GM12878 (cell line): ENCODE results near the gene VIPR2. TPM values are rescaled to one million over a fixed set of nuclear protein-coding genes. Genes with fewer than 3 reads are reported as not detected.

Experiments used
- ATAC-seq: fragments of 200-7000 bp; cut with Tn5 transposase; 3 replicates; pipeline ENCODE4 v1.9.1; 2020; ENCODE audit warnings: mild to moderate bottlenecking, moderate library complexity
- Bru-seq: library from RNA; stranded (reverse); fragments of 400-500 nt; gene quantifications from one replicate; lab custom pipeline; 2021; lab: Mats Ljungman, UMichigan
- BruChase-seq, 2 experiments: library from RNA; stranded (reverse); fragments of 400-500 nt; gene quantifications; one replicate each; lab custom pipeline; 2021; lab: Mats Ljungman, UMichigan
- BruUV-seq: library from RNA; stranded (reverse); fragments of 400-500 nt; replicated peaks from 2 replicates; lab custom pipeline; 2021; lab: Mats Ljungman, UMichigan
- CTCF ChIA-PET: fragments of 300-600 bp; sonication (Branson Sonifier 250); formaldehyde crosslinking; extraction: SDS; loops from one replicate; lab custom pipeline; 2021; ENCODE audit warnings: inconsistent platforms; lab: Yijun Ruan, JAX
- POLR2A ChIA-PET: fragments of 350-600 bp; formaldehyde crosslinking; extraction: SDS; loops from one replicate; lab custom pipeline; 2021; ENCODE audit warnings: inconsistent platforms; lab: Charles Lee
- RAD21 ChIA-PET: fragments of 300-600 bp; sonication (Branson Sonifier 250); formaldehyde crosslinking; loops from one replicate; lab custom pipeline; 2023; ENCODE audit warnings: antibody characterized with exemption; ENCODE audit not compliant: unreplicated experiment; lab: Charles Lee
- SMC1A ChIA-PET: fragments of 300-600 bp; sonication (Branson Sonifier 250); formaldehyde crosslinking; loops from one replicate; lab custom pipeline; 2023; ENCODE audit not compliant: unreplicated experiment, uncharacterized antibody; lab: Charles Lee
- DNase-seq: peaks from one replicate; pipeline ENCODE4 v3.0.0-alpha.2; 2011; ENCODE audit warnings: low read depth, low spot score
- FAIRE-seq: peaks from 3 replicates; lab custom pipeline; 2011; peaks lifted over from hg19 to GRCh38; lab: Jason Lieb, UNC
- H2AFZ ChIP-seq: 2 replicates; pipeline ENCODE4 v1.6.0; 2011; ENCODE audit warnings: low read depth, low read length, control low read depth; ENCODE audit not compliant: control insufficient read depth
- H3K27ac ChIP-seq: 2 replicates; pipeline ENCODE4 v1.5.1; 2011; ENCODE audit warnings: control low read depth; ENCODE audit not compliant: control insufficient read depth, insufficient read depth
- H3K27me3 ChIP-seq, 2 experiments: replicated peaks in 1 of 2; 2 replicates each; pipeline versions ENCODE4 v1.6.0 to v1.6.1; 2011; ENCODE audit warnings: low read length in 1 of 2; ENCODE audit not compliant: control insufficient read depth in 2 of 2, insufficient read depth in 2 of 2
- H3K36me3 ChIP-seq, 2 experiments: 2 replicates each; pipeline ENCODE4 v1.5.1; 2011; ENCODE audit warnings: low read length in 1 of 2; ENCODE audit not compliant: control insufficient read depth in 2 of 2, insufficient read depth in 2 of 2
- H3K4me1 ChIP-seq: 2 replicates; pipeline ENCODE4 v1.6.1; 2011; ENCODE audit warnings: mild to moderate bottlenecking, low read length, moderate library complexity, mixed read lengths; ENCODE audit not compliant: control insufficient read depth, insufficient read depth
- H3K4me2 ChIP-seq: 2 replicates; pipeline ENCODE4 v1.6.0; 2011; ENCODE audit warnings: control low read depth; ENCODE audit not compliant: control insufficient read depth, insufficient read depth
- H3K4me3 ChIP-seq: fragments of 200-600 bp; sonication (generic); 2 replicates; pipeline ENCODE4 v1.5.1; 2016
- H3K79me2 ChIP-seq: 2 replicates; pipeline ENCODE4 v1.6.0; 2011; ENCODE audit warnings: low read length; ENCODE audit not compliant: control insufficient read depth, insufficient read depth
- H3K9ac ChIP-seq: 2 replicates; pipeline ENCODE4 v1.8.0; 2011; ENCODE audit warnings: low read length, control low read depth, mixed read lengths; ENCODE audit not compliant: control insufficient read depth, insufficient read depth
- H3K9me3 ChIP-seq: replicated peaks from 3 replicates; pipeline ENCODE4 v1.5.1; 2011; ENCODE audit warnings: mild to moderate bottlenecking, low read length; ENCODE audit not compliant: control insufficient read depth, insufficient read depth
- H4K20me1 ChIP-seq: 2 replicates; pipeline ENCODE4 v1.6.0; 2011; ENCODE audit not compliant: control insufficient read depth, insufficient read depth
- ATF3 ChIP-seq: IDR thresholded peaks from 2 replicates; pipeline ENCODE4 v1.6.1; 2011; ENCODE audit warnings: low read depth, mild to moderate bottlenecking, low read length, moderate library complexity, borderline replicate concordance; ENCODE audit errors: extremely low read depth
- CHD1 ChIP-seq: IDR thresholded peaks from 2 replicates; pipeline ENCODE4 v1.6.1; 2012; ENCODE audit warnings: low read depth, low read length, improper control_type of control experiment
- CHD2 ChIP-seq: IDR thresholded peaks from 2 replicates; pipeline ENCODE4 v1.6.1; 2011; ENCODE audit warnings: low read depth, low read length, improper control_type of control experiment, borderline replicate concordance
- E2F8 ChIP-seq: fragments of 450-650 bp; IDR thresholded peaks from 2 replicates; pipeline ENCODE4 v1.6.1; 2018; ENCODE audit warnings: mild to moderate bottlenecking, low read depth, moderate library complexity; ENCODE audit not compliant: partially characterized antibody
- FOXM1 ChIP-seq: IDR thresholded peaks from 2 replicates; pipeline ENCODE4 v1.6.1; 2012; ENCODE audit warnings: low read depth, mild to moderate bottlenecking, inconsistent platforms, low read length, moderate library complexity
- JUND ChIP-seq: IDR thresholded peaks from 2 replicates; pipeline ENCODE4 v1.6.1; 2012; ENCODE audit warnings: low read depth, mild to moderate bottlenecking, low read length, improper control_type of control experiment, moderate library complexity
- MYB ChIP-seq: fragments of 150-350 bp; IDR thresholded peaks from 2 replicates; pipeline ENCODE4 v1.6.1; 2014; ENCODE audit warnings: mild to moderate bottlenecking, low read depth, low read length, borderline replicate concordance
- NR2C1 ChIP-seq: fragments of 450-650 bp; IDR thresholded peaks from 2 replicates; pipeline ENCODE4 v1.6.1; 2017; ENCODE audit warnings: antibody characterized with exemption, mild to moderate bottlenecking, moderate library complexity
- REST ChIP-seq: IDR thresholded peaks from 2 replicates; pipeline ENCODE4 v1.6.1; 2012; ENCODE audit warnings: mild to moderate bottlenecking, low read depth, low read length
- SP1 ChIP-seq: IDR thresholded peaks from one replicate; pipeline ENCODE4 v1.6.1; 2011; ENCODE audit warnings: low read depth, low read length
- TCF12 ChIP-seq: IDR thresholded peaks from 2 replicates; pipeline ENCODE4 v1.6.1; 2011; ENCODE audit warnings: low read depth, mild to moderate bottlenecking, low read length
- ZZZ3 ChIP-seq: IDR thresholded peaks from 2 replicates; pipeline ENCODE4 v1.6.1; 2011; ENCODE audit warnings: low read depth; ENCODE audit not compliant: control insufficient read depth, insufficient read length
- WGBS: methylation state at CpG from one replicate; pipeline ENCODE4 v1.1.6; 2016; ENCODE audit warnings: low lambda C conversion rate; ENCODE audit not compliant: insufficient replicate concordance, insufficient coverage; ENCODE audit errors: missing lambda C conversion rate; 5-methylcytosine and 5-hydroxymethylcytosine counted together
- in situ Hi-C: fragments of 300-500 bp; cut with MboI; formaldehyde crosslinking; loops from 9 replicates; pipeline ENCODE4 v1.14.3; 2018; ENCODE audit warnings: mixed read lengths
- intact Hi-C: fragments of 100-400 bp; cut with micrococcal nuclease; formaldehyde crosslinking; loops from one replicate; pipeline ENCODE4 v1.14.2; 2022; ENCODE audit not compliant: unreplicated experiment
- long read RNA-seq, 2 experiments: library from polyadenylated mRNA; unstranded; transcript quantifications; one replicate each; pipeline ENCODE4 v2.0.0, GENCODE V29; 2019 to 2020
- polyA minus RNA-seq, 3 experiments: library from RNA; depleted of rRNA, polyadenylated mRNA; stranded (reverse); fragments of >200 nt; gene quantifications; 2 replicates each; pipeline ENCODE4 v1.2.3, GENCODE V29; 2011
- polyA plus RNA-seq, 11 experiments: library from polyadenylated mRNA; depleted of rRNA in 4 of 11; unstranded in 6 of 11; stranded (reverse) in 5 of 11; fragments of >200 nt; fragmentation: Nextera tagmentation in 4 of 11; fragmentation: Illumina TruSeq in 1 of 11; extraction: Ambion mirVana in 4 of 11; extraction: Trizol in 1 of 11; gene quantifications; 1 replicate in 1 of 11; 2 replicates in 10 of 11; pipeline versions ENCODE4 v1.2.1 to v1.2.3, GENCODE V29; 2011 to 2016; ENCODE audit warnings: inconsistent platforms in 2 of 11, missing spikeins in 2 of 11, low read depth in 1 of 11
- total RNA-seq, 4 experiments: library from RNA; depleted of rRNA in 3 of 4; stranded (reverse); fragments of >200 nt in 3 of 4; fragmentation: Illumina TruSeq in 1 of 4; extraction: Trizol in 1 of 4; gene quantifications; 2 replicates each; pipeline versions ENCODE4 v1.2.1 to v1.2.3, GENCODE V29; 2013 to 2021

The VIPR2 gene, protein sequence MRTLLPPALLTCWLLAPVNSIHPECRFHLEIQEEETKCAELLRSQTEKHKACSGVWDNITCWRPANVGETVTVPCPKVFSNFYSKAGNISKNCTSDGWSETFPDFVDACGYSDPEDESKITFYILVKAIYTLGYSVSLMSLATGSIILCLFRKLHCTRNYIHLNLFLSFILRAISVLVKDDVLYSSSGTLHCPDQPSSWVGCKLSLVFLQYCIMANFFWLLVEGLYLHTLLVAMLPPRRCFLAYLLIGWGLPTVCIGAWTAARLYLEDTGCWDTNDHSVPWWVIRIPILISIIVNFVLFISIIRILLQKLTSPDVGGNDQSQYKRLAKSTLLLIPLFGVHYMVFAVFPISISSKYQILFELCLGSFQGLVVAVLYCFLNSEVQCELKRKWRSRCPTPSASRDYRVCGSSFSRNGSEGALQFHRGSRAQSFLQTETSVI
- not detected in 2 replicates for total RNA-seq (2013; cell fraction: nucleolus; rRNA removed)
- total RNA-seq (2014; rRNA removed) (not detected in 2 replicates), total RNA-seq (2014; rRNA removed; fragmentation: Illumina TruSeq; extraction: Trizol) (not detected in 2 replicates), total RNA-seq (2021) (not detected in 2 replicates), polyA plus RNA-seq (2011; rRNA removed) (not detected in 2 replicates), polyA plus RNA-seq (2014; fragmentation: Illumina TruSeq; extraction: Trizol) (not detected in 2 replicates), polyA plus RNA-seq (2014; fragmentation: Nextera tagmentation; extraction: Ambion mirVana) (not detected), polyA plus RNA-seq (2014; rRNA removed) (not detected in 2 replicates), polyA plus RNA-seq (2016; fragmentation: Nextera tagmentation; extraction: Ambion mirVana) (not detected), polyA minus RNA-seq (2011; rRNA and poly(A)+ RNA removed) (not detected in 2 replicates), Bru-seq, nascent RNA (percentile 4 among the genes with signal in this experiment), BruChase-seq, experiment 1, labeled RNA remaining after a 6-hour chase (percentile 2 among the genes with signal in this experiment), BruChase-seq, experiment 2, labeled RNA remaining after a 2-hour chase (percentile 1 among the genes with signal in this experiment)
- polyA plus RNA-seq (2011; ENCODE audit: low read depth) = not detected
- not detected in 2 replicates for polyA plus RNA-seq (2011; cell fraction: cytosol; rRNA removed)
- not detected in 2 replicates for polyA plus RNA-seq (2011; cell fraction: nucleus; rRNA removed)
- polyA plus RNA-seq (2012) = not detected in 2 replicates
- polyA minus RNA-seq (2011; cell fraction: cytosol; rRNA and poly(A)+ RNA removed) = not detected in 2 replicates
- polyA minus RNA-seq (2011; cell fraction: nucleus; rRNA and poly(A)+ RNA removed) = not detected in 2 replicates
- long read RNA-seq, experiment 1 = 0 reads
- long read RNA-seq, experiment 2 = 0 reads

DNA sequence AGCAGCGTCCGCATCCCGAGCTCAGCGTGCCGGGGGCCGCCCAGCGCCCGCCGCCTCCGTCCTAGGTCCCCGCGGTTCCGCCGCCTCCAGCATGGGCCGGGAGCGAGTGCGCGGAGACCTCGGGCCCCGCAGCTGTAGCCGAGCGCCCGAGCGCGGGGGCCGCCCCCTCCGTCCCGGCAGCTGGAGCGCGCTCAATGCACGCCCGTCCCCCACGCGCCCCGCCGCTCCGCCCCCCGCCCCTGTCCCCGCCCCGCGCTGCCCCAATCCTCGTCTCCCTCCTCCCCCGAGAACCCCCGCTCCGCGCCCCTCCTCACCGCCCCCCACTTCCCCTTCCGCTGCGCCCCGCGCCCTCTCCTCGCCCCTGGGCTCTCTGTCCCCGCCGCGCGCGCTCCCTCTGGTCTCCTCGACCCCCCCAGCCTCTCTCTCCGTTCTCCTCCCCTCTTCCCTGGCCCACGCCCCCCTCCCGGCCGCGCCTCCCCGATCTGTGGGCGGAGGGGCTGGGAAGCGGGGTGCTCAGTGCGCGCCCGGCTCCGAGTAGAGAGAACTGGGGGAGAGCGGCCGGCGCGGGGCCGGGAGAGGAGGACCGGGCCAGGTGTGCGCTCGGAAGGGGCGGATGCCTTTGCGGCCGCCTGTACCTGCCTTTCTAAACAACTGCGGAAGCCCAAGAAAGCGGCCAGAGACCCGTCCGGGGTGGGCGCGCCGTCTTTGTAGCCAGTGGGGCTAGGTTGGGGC, at the start of gene VIPR2:
TSS of gene VIPR2 (minus strand) at position 110 of the 732 bp plus-strand sequence. CDS start at position 14, 96 bp downstream.
- ChIA-PET RAD21 (no interaction called here), CTCF (no interaction called here), POLR2A (no interaction called here), SMC1A (no interaction called here)
- Histone ChIP-seq H3K36me3 (no peaks in the 10 kb centered on the region), H3K79me2 (no peaks in the 10 kb centered on the region), H3K4me3 (no peak within 1 kb of the TSS), H4K20me1 (no peaks in the 10 kb centered on the region), H3K9ac (no peak within 1 kb of the TSS), H3K27ac (no peak within 1 kb of the TSS), H3K4me1 (no peaks in the 10 kb centered on the region), H3K9me3 (no peaks in the 10 kb centered on the region; the same call in 2 of the 3 replicates), H2AFZ (no peak within 1 kb of the TSS), H3K4me2 (no peak within 1 kb of the TSS), H3K27me3 (no peaks in the 10 kb centered on the region)
- ATAC-seq = no peak
- BruUV-seq = no TSS peak
- FAIRE-seq = no peak
- intact Hi-C loops (no loop called here), in situ Hi-C loops (no loop called here)
- 36% methylated on average over 9 of the region's 88 CpGs for WGBS
- DNase-seq = no peak
- TF ChIP-seq E2F8 (no peak), ATF3 (no peak), CHD1 (no peak), ZZZ3 (no peak), FOXM1 (no peak), CHD2 (no peak), JUND (no peak), SP1 (no peak), MYB (no peak), REST (no peak), TCF12 (no peak), NR2C1 (no peak)
